DND-41 (cell line): ENCODE measurements around the gene UROC1.

Experiments used
- ATAC-seq: fragments of 200-7000 bp; cut with Tn5 transposase; 3 replicates; pipeline ENCODE4 v1.9.1; 2021; ENCODE audit warnings: low read depth; ENCODE audit not compliant: insufficient read depth
- DNase-seq: peaks from one replicate; pipeline ENCODE4 v3.0.0-alpha.2; 2020
- H2AFZ ChIP-seq: 2 replicates; pipeline ENCODE4 v1.6.0; 2012; ENCODE audit warnings: low read depth, low read length
- H3K27ac ChIP-seq: 2 replicates; pipeline ENCODE4 v1.5.1; 2012; ENCODE audit warnings: low read length, inconsistent platforms
- H3K27me3 ChIP-seq: fragments of 200-600 bp; sonication (generic); 2 replicates; pipeline ENCODE4 v1.6.0; 2012; ENCODE audit warnings: low read length, mild to moderate bottlenecking, inconsistent platforms; ENCODE audit not compliant: insufficient read depth, poor library complexity
- H3K36me3 ChIP-seq: 2 replicates; pipeline ENCODE4 v1.5.1; 2012; ENCODE audit warnings: low read length, inconsistent platforms; ENCODE audit not compliant: insufficient read depth
- H3K4me1 ChIP-seq: 2 replicates; pipeline ENCODE4 v1.5.1; 2012; ENCODE audit warnings: mild to moderate bottlenecking, low read length; ENCODE audit not compliant: insufficient read depth
- H3K4me2 ChIP-seq: 2 replicates; pipeline ENCODE4 v1.6.0; 2012; ENCODE audit warnings: mild to moderate bottlenecking, moderate library complexity, low read length, inconsistent platforms; ENCODE audit not compliant: insufficient read depth
- H3K4me3 ChIP-seq, 2 experiments: fragments of 200-600 bp in 1 of 2; shearing (Covaris generic) in 1 of 2; 2 replicates each; pipeline ENCODE4 v1.5.1; 2012 to 2016; ENCODE audit warnings: inconsistent platforms in 2 of 2, low read length in 2 of 2, mild to moderate bottlenecking in 2 of 2, low read depth in 1 of 2, moderate library complexity in 1 of 2
- H3K79me2 ChIP-seq: 2 replicates; pipeline ENCODE4 v1.6.0; 2012; ENCODE audit warnings: low read length, inconsistent platforms; ENCODE audit not compliant: insufficient read depth
- H3K9ac ChIP-seq: 2 replicates; pipeline ENCODE4 v1.6.0; 2012; ENCODE audit warnings: low read depth, mild to moderate bottlenecking, inconsistent platforms, low read length, moderate library complexity
- H3K9me3 ChIP-seq: 2 replicates; pipeline ENCODE4 v1.5.1; 2012; ENCODE audit warnings: low read length, moderate library complexity, mild to moderate bottlenecking, inconsistent platforms; ENCODE audit not compliant: insufficient read depth, severe bottlenecking
- H4K20me1 ChIP-seq: 2 replicates; pipeline ENCODE4 v1.6.0; 2012; ENCODE audit warnings: low read length; ENCODE audit not compliant: insufficient read depth
- CTCF ChIP-seq: IDR thresholded peaks from 2 replicates; pipeline ENCODE4 v1.5.1; 2012; ENCODE audit warnings: borderline replicate concordance, low read length, moderate library complexity, mild to moderate bottlenecking; ENCODE audit not compliant: poor library complexity, severe bottlenecking; ENCODE audit errors: extremely low read depth
- EZH2 ChIP-seq: IDR thresholded peaks from 3 replicates; pipeline ENCODE4 v1.6.1; 2012; ENCODE audit warnings: borderline replicate concordance, low read depth, mild to moderate bottlenecking, moderate library complexity, low read length, inconsistent platforms; ENCODE audit not compliant: severe bottlenecking

Gene UROC1

GRCh38 chr3:126449621-126450051 lies 67.9 kb downstream of the UROC1 start:
- TF ChIP-seq EZH2 (no peak), CTCF (no peak)
- H3K9ac ChIP-seq, result no peak overlapping the region
- no peak overlapping the region for H2AFZ ChIP-seq
- no peaks in the 10 kb centered on the region for H3K4me1 ChIP-seq
- no peaks in the 10 kb centered on the region for H3K9me3 ChIP-seq
- H3K4me2 ChIP-seq, result no peak overlapping the region
- DNase-seq, result no peak
- H3K27me3 ChIP-seq, result no peaks in the 10 kb centered on the region
- peaks cover 4% of the 10 kb centered on the region for H3K79me2 ChIP-seq
- H3K36me3 ChIP-seq, result peaks cover 80% of the 10 kb centered on the region
- H3K4me3 ChIP-seq, result no peak overlapping the region
- H3K27ac ChIP-seq, result no peak overlapping the region
- H4K20me1 ChIP-seq, result peaks cover 45% of the 10 kb centered on the region; the same call in 1 of the 2 replicates
- ATAC-seq, result no peak

GRCh38 chr3:126448893-126449180 lies 68.7 kb downstream of the UROC1 start:
- Histone ChIP-seq H3K4me1 (no peaks in the 10 kb centered on the region), H3K9me3 (no peaks in the 10 kb centered on the region), H3K4me3 (no peak overlapping the region), H4K20me1 (peaks cover 41% of the 10 kb centered on the region; the same call in 1 of the 2 replicates), H3K27ac (no peak overlapping the region), H3K9ac (no peak overlapping the region), H3K36me3 (peaks cover 72% of the 10 kb centered on the region), H3K27me3 (no peaks in the 10 kb centered on the region), H3K4me2 (no peak overlapping the region), H3K79me2 (no peaks in the 10 kb centered on the region; the same call in none of the 2 replicates), H2AFZ (no peak overlapping the region)
- TF ChIP-seq CTCF (no peak), EZH2 (no peak)
- ATAC-seq (no peak), DNase-seq (no peak)

- H3K27ac ChIP-seq, result no peak overlapping the region
- no peaks in the 10 kb centered on the region for H3K4me1 ChIP-seq
- no peak overlapping the region for H3K9ac ChIP-seq
- ATAC-seq (no peak), DNase-seq (no peak)
- TF ChIP-seq EZH2 (no peak), CTCF (no peak)
- no peaks in the 10 kb centered on the region for H3K9me3 ChIP-seq
- H4K20me1 ChIP-seq, result peaks cover 41% of the 10 kb centered on the region; the same call in 1 of the 2 replicates
- no peak overlapping the region for H3K4me3 ChIP-seq
- no peak overlapping the region for H3K4me2 ChIP-seq
- H3K36me3 ChIP-seq, result peaks cover 69% of the 10 kb centered on the region
- H2AFZ ChIP-seq, result no peak overlapping the region
- H3K79me2 ChIP-seq, result no peaks in the 10 kb centered on the region; the same call in none of the 2 replicates
- no peaks in the 10 kb centered on the region for H3K27me3 ChIP-seq
These were observed 69.3 kb downstream of the UROC1 start for GRCh38 chr3:126448136-126448892.
